GM12891 (cell line): ENCODE measurements around the gene ZNF462.

ENCODE experiments used
- POLR2A ChIP-seq: IDR thresholded peaks from 2 replicates; pipeline ENCODE4 v1.6.1; 2011; ENCODE audit warnings: low read depth, low read length, control low read depth
- POLR2AphosphoS5 ChIP-seq: IDR thresholded peaks from 2 replicates; pipeline ENCODE4 v1.6.1; 2011; ENCODE audit warnings: low read depth, low read length, control low read depth
- SPI1 ChIP-seq: IDR thresholded peaks from 2 replicates; pipeline ENCODE4 v1.6.1; 2011; ENCODE audit warnings: low read depth, low read length, control low read depth

- TF ChIP-seq POLR2A (no peak), SPI1 (no peak), POLR2AphosphoS5 (no peak)
Observed at GRCh38 chr9:106859957-106860720, 2.8 kb upstream of the ZNF462 start.
